ENCODE results near the gene VPS13C. TPM values are rescaled to one million over a fixed set of nuclear protein-coding genes. Genes with fewer than 3 reads are reported as not detected.
A peak's percentile ranks its signal among the peaks of the same experiment; 100 is the strongest.

VPS13C gene
- total RNA-seq, 1 donor from 2014 or later, result 30.2 TPM

- no peak for DNase-seq (ENCODE audit: low read depth)
- no peak overlapping the region for H3K4me3 ChIP-seq (ENCODE audit: low read depth, low read length)
- no peak for TF ChIP-seq CTCF (conservative IDR thresholded peaks at IDR 0.05; ENCODE audit: low read depth, low read length)
These were observed 225.2 kb downstream of the VPS13C start for GRCh38 chr15:61835029-61835428.

GRCh38 chr15:61834076-61834697 lies 226.1 kb downstream of the VPS13C start:
- no peak overlapping the region for H3K4me3 ChIP-seq (ENCODE audit: low read depth, low read length)
- TF ChIP-seq CTCF (conservative IDR thresholded peaks at IDR 0.05; ENCODE audit: low read depth, low read length), result peak; percentile 97
- DNase-seq (ENCODE audit: low read depth), result peak; percentile 10

GRCh38 chr15:61832223-61832622 lies 228.0 kb downstream of the VPS13C start:
- TF ChIP-seq CTCF (conservative IDR thresholded peaks at IDR 0.05; ENCODE audit: low read depth, low read length), result no peak
- no peak for DNase-seq (ENCODE audit: low read depth)
- no peak overlapping the region for H3K4me3 ChIP-seq (ENCODE audit: low read depth, low read length)

- no peak for TF ChIP-seq CTCF (conservative IDR thresholded peaks at IDR 0.05; ENCODE audit: low read depth, low read length)
- H3K4me3 ChIP-seq (ENCODE audit: low read depth, low read length), result no peak overlapping the region
- no peak for DNase-seq (ENCODE audit: low read depth)
These were observed 228.7 kb downstream of the VPS13C start for GRCh38 chr15:61831505-61831921.

GRCh38 chr15:61830536-61831330 lies 229.5 kb downstream of the VPS13C start:
- TF ChIP-seq CTCF (conservative IDR thresholded peaks at IDR 0.05; ENCODE audit: low read depth, low read length), result no peak
- H3K4me3 ChIP-seq (ENCODE audit: low read depth, low read length), result no peak overlapping the region
- DNase-seq (ENCODE audit: low read depth), result no peak

- no peak for DNase-seq (ENCODE audit: low read depth)
- TF ChIP-seq CTCF (conservative IDR thresholded peaks at IDR 0.05; ENCODE audit: low read depth, low read length), result no peak
- no peak overlapping the region for H3K4me3 ChIP-seq (ENCODE audit: low read depth, low read length)
These were observed 230.7 kb downstream of the VPS13C start for GRCh38 chr15:61829514-61829889.
